ENCODE results near the gene ABHD14A.

ABHD14A gene

GRCh38 chr3:51985063-51985462 is 10.2 kb downstream of the ABHD14A start:
- H3K9ac ChIP-seq (ENCODE audit: low read length) = no peak overlapping the region
- H3K27ac ChIP-seq (ENCODE audit: low read length) = no peak overlapping the region

GRCh38 chr3:51986010-51986947 is 11.4 kb downstream of the ABHD14A start:
- Histone ChIP-seq H4K20me1 (ENCODE audit: insufficient read depth, low read length) (no peaks in the 10 kb centered on the region), H3K27me3 (replicated peaks; ENCODE audit: insufficient read depth, low read length) (no peaks in the 10 kb centered on the region), H3K4me3 (ENCODE audit: low read length) (no peak overlapping the region), H3K4me1 (ENCODE audit: low read length) (no peaks in the 10 kb centered on the region), H3K4me2 (ENCODE audit: low read depth, low read length) (no peak overlapping the region), H3K27ac (ENCODE audit: low read length) (no peak overlapping the region), H3K9ac (ENCODE audit: low read length) (no peak overlapping the region), H2AFZ (ENCODE audit: low read length) (no peak overlapping the region), H3K36me3 (replicated peaks; ENCODE audit: insufficient read depth, low read length) (no peaks in the 10 kb centered on the region), H3K9me2 (replicated peaks; ENCODE audit: insufficient read depth, low read length) (no peaks in the 10 kb centered on the region), H3F3A (ENCODE audit: insufficient read depth, low read length) (peaks cover 29% of the 10 kb centered on the region), H3K9me3 (replicated peaks; ENCODE audit: insufficient read depth, low read length) (no peaks in the 10 kb centered on the region), H3K79me2 (ENCODE audit: low read length) (peaks cover 1% of the 10 kb centered on the region)
- TF ChIP-seq EZH2 (optimal IDR thresholded peaks at IDR 0.05; ENCODE audit: low read depth, low read length) (no peak), CTCF (IDR thresholded peaks at IDR 0.05; ENCODE audit: low read length) (no peak), EZH2phosphoT487 (IDR thresholded peaks at IDR 0.05; ENCODE audit: low read length) (no peak)
- no peak for DNase-seq

More at GRCh38 chr3:51985063-51985462, 10.2 kb downstream of the ABHD14A start:
- no peak overlapping the region for H3K4me2 ChIP-seq (ENCODE audit: low read depth, low read length)
- H3K4me1 ChIP-seq (ENCODE audit: low read length) = no peaks in the 10 kb centered on the region
- DNase-seq = no peak
- H4K20me1 ChIP-seq (ENCODE audit: insufficient read depth, low read length) = no peaks in the 10 kb centered on the region
- TF ChIP-seq EZH2phosphoT487 (IDR thresholded peaks at IDR 0.05; ENCODE audit: low read length) (no peak), CTCF (IDR thresholded peaks at IDR 0.05; ENCODE audit: low read length) (no peak), EZH2 (optimal IDR thresholded peaks at IDR 0.05; ENCODE audit: low read depth, low read length) (no peak)
- H3K79me2 ChIP-seq (ENCODE audit: low read length) = peaks cover 8% of the 10 kb centered on the region
- H2AFZ ChIP-seq (ENCODE audit: low read length) = no peak overlapping the region
- peaks cover 29% of the 10 kb centered on the region for H3F3A ChIP-seq (ENCODE audit: insufficient read depth, low read length)
- no peaks in the 10 kb centered on the region for H3K9me2 ChIP-seq (replicated peaks; ENCODE audit: insufficient read depth, low read length)
- H3K4me3 ChIP-seq (ENCODE audit: low read length) = no peak overlapping the region
- no peaks in the 10 kb centered on the region for H3K27me3 ChIP-seq (replicated peaks; ENCODE audit: insufficient read depth, low read length)
- H3K9me3 ChIP-seq (replicated peaks; ENCODE audit: insufficient read depth, low read length) = no peaks in the 10 kb centered on the region
- no peaks in the 10 kb centered on the region for H3K36me3 ChIP-seq (replicated peaks; ENCODE audit: insufficient read depth, low read length)

GRCh38 chr3:51987568-51987967 is 12.7 kb downstream of the ABHD14A start:
- Histone ChIP-seq H3K9me2 (replicated peaks; ENCODE audit: insufficient read depth, low read length) (no peaks in the 10 kb centered on the region), H3K9me3 (replicated peaks; ENCODE audit: insufficient read depth, low read length) (no peaks in the 10 kb centered on the region), H3K4me3 (ENCODE audit: low read length) (no peak overlapping the region), H3K27me3 (replicated peaks; ENCODE audit: insufficient read depth, low read length) (no peaks in the 10 kb centered on the region), H3K27ac (ENCODE audit: low read length) (no peak overlapping the region), H3K79me2 (ENCODE audit: low read length) (peaks cover 3% of the 10 kb centered on the region; the same call in 1 of the 2 replicates), H4K20me1 (ENCODE audit: insufficient read depth, low read length) (no peaks in the 10 kb centered on the region), H3F3A (ENCODE audit: insufficient read depth, low read length) (peaks cover 33% of the 10 kb centered on the region), H3K4me1 (ENCODE audit: low read length) (no peaks in the 10 kb centered on the region), H2AFZ (ENCODE audit: low read length) (no peak overlapping the region), H3K4me2 (ENCODE audit: low read depth, low read length) (no peak overlapping the region), H3K9ac (ENCODE audit: low read length) (no peak overlapping the region), H3K36me3 (replicated peaks; ENCODE audit: insufficient read depth, low read length) (no peaks in the 10 kb centered on the region)
- no peak for TF ChIP-seq EZH2 (optimal IDR thresholded peaks at IDR 0.05; ENCODE audit: low read depth, low read length)
- DNase-seq = no peak

All from MM.1S (cell line).